A673 (cell line): ENCODE data around the gene SORCS1. TPM values are rescaled to one million over a fixed set of nuclear protein-coding genes. Genes with fewer than 3 reads are reported as not detected.

Experiments used
- BruUV-seq: library from RNA; stranded (reverse); fragments of 400-500 nt; replicated peaks from 2 replicates; lab custom pipeline; 2021; lab: Mats Ljungman, UMichigan
- CTCF ChIA-PET: fragments of 300-600 bp; sonication (Branson Sonifier 250); formaldehyde crosslinking; loops from one replicate; lab custom pipeline; 2022; ENCODE audit warnings: antibody characterized with exemption; lab: Charles Lee
- POLR2A ChIA-PET: fragments of 300-600 bp; sonication (Branson Sonifier 250); formaldehyde crosslinking; loops from one replicate; lab custom pipeline; 2022; ENCODE audit warnings: antibody characterized with exemption; ENCODE audit not compliant: low non-redundant PET; lab: Charles Lee
- DNase-seq: peaks from one replicate; pipeline ENCODE4 v3.0.0-alpha.2; 2015; ENCODE audit warnings: low spot score
- H3K27ac ChIP-seq: fragments of 200-600 bp; sonication (generic); 2 replicates; pipeline ENCODE4 v1.5.1; 2016; ENCODE audit warnings: mixed run types, low read depth, mild to moderate bottlenecking, mixed read lengths, antibody characterized with exemption, low read length; ENCODE audit not compliant: poor library complexity, severe bottlenecking
- H3K27me3 ChIP-seq: fragments of 200-600 bp; sonication (generic); replicated peaks from 2 replicates; pipeline ENCODE4 v1.6.1; 2017; ENCODE audit warnings: mixed run types, low read depth, mild to moderate bottlenecking, mixed read lengths, antibody characterized with exemption, low read length; ENCODE audit not compliant: insufficient read depth, poor library complexity
- H3K36me3 ChIP-seq: fragments of 200-600 bp; sonication (generic); 2 replicates; pipeline ENCODE4 v1.6.1; 2016; ENCODE audit warnings: mixed run types, mild to moderate bottlenecking, mixed read lengths, antibody characterized with exemption, low read length; ENCODE audit not compliant: insufficient read depth, poor library complexity, severe bottlenecking
- H3K4me1 ChIP-seq: fragments of 200-600 bp; sonication (generic); 2 replicates; pipeline ENCODE4 v1.6.1; 2017; ENCODE audit warnings: mixed run types, mild to moderate bottlenecking, mixed read lengths, antibody characterized with exemption, low read length; ENCODE audit not compliant: insufficient read depth, poor library complexity, severe bottlenecking
- H3K4me3 ChIP-seq: fragments of 200-600 bp; sonication (generic); 2 replicates; pipeline ENCODE4 v1.5.1; 2016; ENCODE audit warnings: low read depth, mixed run types, mild to moderate bottlenecking, mixed read lengths, low read length; ENCODE audit not compliant: poor library complexity, severe bottlenecking
- H3K9me3 ChIP-seq: fragments of 200-600 bp; sonication (generic); 2 replicates; pipeline ENCODE4 v1.6.1; 2016; ENCODE audit warnings: mixed run types, low read depth, mild to moderate bottlenecking, mixed read lengths, antibody characterized with exemption, low read length; ENCODE audit not compliant: poor library complexity, severe bottlenecking
- CTCF ChIP-seq: fragments of 300-800, 200-600 bp; sonication (generic); conservative IDR thresholded peaks from 2 replicates; pipeline ENCODE4 v1.5.1; 2017; ENCODE audit warnings: low read depth, mild to moderate bottlenecking, antibody characterized with exemption, low read length, moderate library complexity, mixed read lengths
- EZH2 ChIP-seq: fragments of 200-600 bp; sonication (generic); IDR thresholded peaks from 2 replicates; pipeline ENCODE4 v1.6.1; 2017; ENCODE audit warnings: borderline replicate concordance, low read depth, mild to moderate bottlenecking, mixed read lengths, antibody characterized with exemption, low read length; ENCODE audit not compliant: poor library complexity, severe bottlenecking
- intact Hi-C: fragments of 100-400 bp; cut with micrococcal nuclease; formaldehyde crosslinking; loops from one replicate; pipeline ENCODE4 v1.10.0; 2022; ENCODE audit not compliant: unreplicated experiment
- total RNA-seq: library from RNA; stranded (reverse); gene quantifications from 2 replicates; pipeline ENCODE4 v1.2.3, GENCODE V29; 2021

The SORCS1 gene
- total RNA-seq, 1 experiment from 2014 or later = 0.34 TPM

DNA sequence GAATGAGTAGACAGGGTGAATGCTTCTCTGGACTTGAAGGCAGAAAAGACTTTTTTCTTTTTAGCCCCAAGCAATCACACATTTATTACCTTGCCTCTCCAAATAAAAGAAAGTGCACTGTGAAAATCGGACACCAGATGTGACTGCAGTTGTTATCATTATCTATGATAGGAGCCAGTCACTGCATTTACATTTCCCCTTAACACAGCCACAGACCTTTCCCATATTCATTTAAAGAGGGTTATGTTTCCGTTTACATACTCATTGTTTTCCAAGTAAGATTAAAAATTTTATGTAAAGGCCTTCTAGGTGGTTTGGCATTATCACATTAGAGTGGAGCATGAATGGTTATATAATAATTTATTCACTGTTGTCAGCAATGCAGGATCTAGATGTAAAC, 586.8 kb downstream of the SORCS1 start:
- no peaks in the 10 kb centered on the region for H3K27me3 ChIP-seq
- TF ChIP-seq EZH2 = no peak
- no peak for DNase-seq
- no TSS peak for BruUV-seq
- intact Hi-C loops = no loop called here
- H3K9me3 ChIP-seq = no peaks in the 10 kb centered on the region
- no peak overlapping the region for H3K27ac ChIP-seq
- H3K4me1 ChIP-seq = peaks cover 25% of the 10 kb centered on the region
- ChIA-PET CTCF (no interaction called here), POLR2A (no interaction called here)
- no peaks in the 10 kb centered on the region for H3K36me3 ChIP-seq
- H3K4me3 ChIP-seq = no peak overlapping the region

GRCh38 chr10:106577266-106577665, 587.2 kb downstream of the SORCS1 start:
- no TSS peak for BruUV-seq
- DNase-seq = peak; percentile 67
- no peaks in the 10 kb centered on the region for H3K36me3 ChIP-seq
- H3K9me3 ChIP-seq = no peaks in the 10 kb centered on the region
- H3K27ac ChIP-seq = no peak overlapping the region
- intact Hi-C loops = no loop called here
- H3K27me3 ChIP-seq = no peaks in the 10 kb centered on the region
- H3K4me3 ChIP-seq = no peak overlapping the region
- POLR2A ChIA-PET = no interaction called here
- H3K4me1 ChIP-seq = peaks cover 21% of the 10 kb centered on the region
- CTCF ChIA-PET = no interaction called here
- TF ChIP-seq EZH2 (no peak), CTCF (no peak)

- ChIA-PET CTCF (no interaction called here), POLR2A (no interaction called here)
- H3K27me3 ChIP-seq = no peaks in the 10 kb centered on the region
- intact Hi-C loops = no loop called here
- H3K27ac ChIP-seq = no peak overlapping the region
- TF ChIP-seq EZH2 = no peak
- TF ChIP-seq CTCF = no peak
- peaks cover 16% of the 10 kb centered on the region for H3K4me1 ChIP-seq
- H3K4me3 ChIP-seq = no peak overlapping the region
- BruUV-seq = no TSS peak
- no peak for DNase-seq
- no peaks in the 10 kb centered on the region for H3K36me3 ChIP-seq
- no peaks in the 10 kb centered on the region for H3K9me3 ChIP-seq
Observed at GRCh38 chr10:106576534-106576933, 588.0 kb downstream of the SORCS1 start.

DNA sequence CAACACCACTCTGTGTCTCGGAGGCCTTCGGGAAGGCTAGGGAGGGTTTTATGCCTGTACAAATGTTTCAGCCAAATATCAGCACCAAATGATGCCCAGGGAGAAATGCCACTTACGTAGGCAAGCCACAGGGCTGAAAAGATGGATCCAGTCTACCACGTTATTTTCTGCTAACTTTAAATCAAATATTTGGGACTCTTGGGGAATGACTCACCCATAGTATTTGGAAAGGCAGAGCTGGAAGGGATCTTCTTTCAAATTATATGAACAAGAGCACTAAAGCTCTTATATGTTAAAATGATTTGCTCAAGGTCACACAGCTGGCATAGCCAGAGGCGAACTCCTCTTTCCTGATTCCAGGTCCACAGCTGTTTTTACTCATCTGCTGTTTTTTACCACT, 591.4 kb downstream of the SORCS1 start:
- TF ChIP-seq CTCF (no peak), EZH2 (no peak)
- ChIA-PET POLR2A (no interaction called here), CTCF (no interaction called here)
- Histone ChIP-seq H3K27ac (no peak overlapping the region), H3K36me3 (no peaks in the 10 kb centered on the region), H3K4me3 (no peak overlapping the region), H3K4me1 (peaks cover 30% of the 10 kb centered on the region), H3K9me3 (no peaks in the 10 kb centered on the region), H3K27me3 (no peaks in the 10 kb centered on the region)
- BruUV-seq = no TSS peak
- peak; percentile 67 for DNase-seq
- intact Hi-C loops = no loop called here
